Measurements from ENCODE around the gene CD34.

DNA sequence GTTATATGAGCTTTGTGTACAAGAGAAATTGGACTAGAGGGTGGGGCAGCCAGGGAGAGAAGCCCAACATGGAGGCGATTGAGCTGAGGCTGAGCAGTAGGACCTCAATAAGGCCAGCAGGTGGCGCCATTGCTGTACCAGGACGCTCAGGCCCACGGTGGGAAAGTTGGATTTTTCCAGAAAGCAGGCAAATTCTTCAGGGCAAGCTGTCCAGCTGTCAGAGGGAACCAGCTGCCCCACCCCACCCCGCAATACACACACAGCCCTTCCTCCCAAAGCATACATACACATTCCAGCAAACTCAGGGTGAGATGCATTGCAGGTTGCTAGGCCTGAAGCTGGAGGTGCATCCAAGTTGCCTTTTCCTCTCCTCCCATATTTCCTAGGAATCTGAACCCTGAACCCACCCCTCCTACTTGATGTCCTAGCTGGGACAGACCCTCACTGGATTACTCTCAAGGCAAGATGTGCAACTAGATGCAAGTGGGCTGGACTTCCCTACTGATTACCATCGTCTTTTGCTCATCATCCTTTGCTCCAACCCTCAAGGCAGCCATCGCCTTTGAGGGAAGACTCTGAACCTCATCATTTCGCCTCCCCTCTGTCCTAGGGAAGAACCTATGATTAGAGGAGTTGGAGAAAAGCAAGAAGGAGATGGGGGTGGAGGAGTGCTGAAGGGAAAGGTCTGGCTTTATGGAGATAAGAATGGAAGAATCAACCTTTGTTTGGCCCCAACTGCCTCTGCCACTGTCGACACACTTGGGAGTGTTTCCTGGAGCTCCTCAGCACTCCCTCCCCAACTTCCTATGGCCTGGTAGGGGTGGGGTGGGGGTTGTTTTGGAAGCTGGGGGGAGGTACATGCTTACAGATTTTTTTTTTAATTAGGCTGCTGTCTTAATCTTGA is 25.5 kb downstream of the CD34 start:
- TF ChIP-seq, protein P1, sequence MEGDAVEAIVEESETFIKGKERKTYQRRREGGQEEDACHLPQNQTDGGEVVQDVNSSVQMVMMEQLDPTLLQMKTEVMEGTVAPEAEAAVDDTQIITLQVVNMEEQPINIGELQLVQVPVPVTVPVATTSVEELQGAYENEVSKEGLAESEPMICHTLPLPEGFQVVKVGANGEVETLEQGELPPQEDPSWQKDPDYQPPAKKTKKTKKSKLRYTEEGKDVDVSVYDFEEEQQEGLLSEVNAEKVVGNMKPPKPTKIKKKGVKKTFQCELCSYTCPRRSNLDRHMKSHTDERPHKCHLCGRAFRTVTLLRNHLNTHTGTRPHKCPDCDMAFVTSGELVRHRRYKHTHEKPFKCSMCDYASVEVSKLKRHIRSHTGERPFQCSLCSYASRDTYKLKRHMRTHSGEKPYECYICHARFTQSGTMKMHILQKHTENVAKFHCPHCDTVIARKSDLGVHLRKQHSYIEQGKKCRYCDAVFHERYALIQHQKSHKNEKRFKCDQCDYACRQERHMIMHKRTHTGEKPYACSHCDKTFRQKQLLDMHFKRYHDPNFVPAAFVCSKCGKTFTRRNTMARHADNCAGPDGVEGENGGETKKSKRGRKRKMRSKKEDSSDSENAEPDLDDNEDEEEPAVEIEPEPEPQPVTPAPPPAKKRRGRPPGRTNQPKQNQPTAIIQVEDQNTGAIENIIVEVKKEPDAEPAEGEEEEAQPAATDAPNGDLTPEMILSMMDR (IDR thresholded peaks at IDR 0.05; ENCODE audit: low read depth, low read length), result peak; percentile 91
- TF ChIP-seq, protein P2, sequence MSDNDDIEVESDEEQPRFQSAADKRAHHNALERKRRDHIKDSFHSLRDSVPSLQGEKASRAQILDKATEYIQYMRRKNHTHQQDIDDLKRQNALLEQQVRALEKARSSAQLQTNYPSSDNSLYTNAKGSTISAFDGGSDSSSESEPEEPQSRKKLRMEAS (IDR thresholded peaks at IDR 0.05; ENCODE audit: low read depth, low read length), result no peak

All from NB4 (cell line).